Measurements from ENCODE around the gene TRIB2. TPM values are rescaled to one million over a fixed set of nuclear protein-coding genes. Genes with fewer than 3 reads are reported as not detected.

Gene TRIB2
- total and polyA plus RNA-seq, 9 of the 15 experiments (the other 6 are each of a cell fraction or from before 2014, with no cell fraction given), result 9.0 to 39.0 (median 26.3) TPM

GRCh38 chr2:12716282-12717190 is at the start of gene TRIB2 (continued):
- TF ChIP-seq RBFOX2 (IDR thresholded peaks at IDR 0.05; ENCODE audit: low read depth, low read length), result peak; percentile 85
- TF ChIP-seq POLR2G (IDR thresholded peaks at IDR 0.05; ENCODE audit: low read depth, low read length), result peak; percentile 90
- TF ChIP-seq HNRNPLL (IDR thresholded peaks at IDR 0.05; ENCODE audit: low read depth, low read length, poor library complexity, severe bottlenecking), result peak; percentile 18
- 0 out of 2 replicates have a peak, but pooled peaks have one; percentile 24 for TF ChIP-seq TRIM28 (IDR thresholded peaks at IDR 0.05)
- peak; percentile 64 to 67 for TF ChIP-seq NONO (IDR thresholded peaks at IDR 0.05; ENCODE audit: low read depth in 2 of 2, low read length in 1 of 2)
- TF ChIP-seq, protein P1, sequence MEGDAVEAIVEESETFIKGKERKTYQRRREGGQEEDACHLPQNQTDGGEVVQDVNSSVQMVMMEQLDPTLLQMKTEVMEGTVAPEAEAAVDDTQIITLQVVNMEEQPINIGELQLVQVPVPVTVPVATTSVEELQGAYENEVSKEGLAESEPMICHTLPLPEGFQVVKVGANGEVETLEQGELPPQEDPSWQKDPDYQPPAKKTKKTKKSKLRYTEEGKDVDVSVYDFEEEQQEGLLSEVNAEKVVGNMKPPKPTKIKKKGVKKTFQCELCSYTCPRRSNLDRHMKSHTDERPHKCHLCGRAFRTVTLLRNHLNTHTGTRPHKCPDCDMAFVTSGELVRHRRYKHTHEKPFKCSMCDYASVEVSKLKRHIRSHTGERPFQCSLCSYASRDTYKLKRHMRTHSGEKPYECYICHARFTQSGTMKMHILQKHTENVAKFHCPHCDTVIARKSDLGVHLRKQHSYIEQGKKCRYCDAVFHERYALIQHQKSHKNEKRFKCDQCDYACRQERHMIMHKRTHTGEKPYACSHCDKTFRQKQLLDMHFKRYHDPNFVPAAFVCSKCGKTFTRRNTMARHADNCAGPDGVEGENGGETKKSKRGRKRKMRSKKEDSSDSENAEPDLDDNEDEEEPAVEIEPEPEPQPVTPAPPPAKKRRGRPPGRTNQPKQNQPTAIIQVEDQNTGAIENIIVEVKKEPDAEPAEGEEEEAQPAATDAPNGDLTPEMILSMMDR (IDR thresholded peaks at IDR 0.05 in 2 of 3, conservative IDR thresholded peaks at IDR 0.05 in 1 of 3; ENCODE audit: insufficient read depth in 2 of 3, low read depth in 1 of 3, low read length in 3 of 3), result peak; percentile 19 to 46 (median 35); a peak in 4 of 6 replicates
- TF ChIP-seq, protein P2, sequence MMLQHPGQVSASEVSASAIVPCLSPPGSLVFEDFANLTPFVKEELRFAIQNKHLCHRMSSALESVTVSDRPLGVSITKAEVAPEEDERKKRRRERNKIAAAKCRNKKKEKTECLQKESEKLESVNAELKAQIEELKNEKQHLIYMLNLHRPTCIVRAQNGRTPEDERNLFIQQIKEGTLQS (IDR thresholded peaks at IDR 0.05), result no peak
- TF ChIP-seq, protein P2 (CRISPR knock-in tag; conservative IDR thresholded peaks at IDR 0.05), result peak; percentile 64; the same call in 1 of the 2 replicates
- TF ChIP-seq TBP (optimal IDR thresholded peaks at IDR 0.05; ENCODE audit: low read depth, low read length), result peak; percentile 77
- TF ChIP-seq FUS (optimal IDR thresholded peaks at IDR 0.05; ENCODE audit: low read depth, low read length), result no peak
- TF ChIP-seq MBD2 (IDR thresholded peaks at IDR 0.05; ENCODE audit: borderline replicate concordance, low read depth), result peak; percentile 13; the same call in 1 of the 2 replicates
- no peak for TF ChIP-seq EHMT2 (IDR thresholded peaks at IDR 0.05)
- TF ChIP-seq HNRNPL (IDR thresholded peaks at IDR 0.05; ENCODE audit: low read depth, low read length), result peak; percentile 86
- peak; percentile 15; the same call in 1 of the 2 replicates for TF ChIP-seq MYC (IDR thresholded peaks at IDR 0.05; ENCODE audit: low read depth, low read length)
- TF ChIP-seq MYC (CRISPR knock-in tag; IDR thresholded peaks at IDR 0.05; ENCODE audit: borderline replicate concordance, low read depth), result no peak
- peak; percentile 98 for TF ChIP-seq VEZF1 (CRISPR knock-in tag; IDR thresholded peaks at IDR 0.05)
- peak; percentile 46 for TF ChIP-seq U2AF1 (optimal IDR thresholded peaks at IDR 0.05; ENCODE audit: low read depth, low read length)
- peak; percentile 44; the same call in 1 of the 2 replicates for TF ChIP-seq SMARCA4 (IDR thresholded peaks at IDR 0.05)
- peak; percentile 77 for TF ChIP-seq PRDM10 (IDR thresholded peaks at IDR 0.05; ENCODE audit: partially characterized antibody)
